Endothelial cell of umbilical vein (primary cell): ENCODE data around the gene PLPPR5. TPM values are rescaled to one million over a fixed set of nuclear protein-coding genes. Genes with fewer than 3 reads are reported as not detected.

Experiments used
- BruUV-seq: library from RNA; stranded (reverse); fragments of 400-500 nt; replicated peaks from 2 replicates; lab custom pipeline; 2021; lab: Mats Ljungman, UMichigan
- CTCF ChIA-PET: fragments of 300-600, 350-600 bp; sonication (Branson Sonifier 250); formaldehyde crosslinking; loops from one replicate; lab custom pipeline; 2021; ENCODE audit warnings: antibody characterized with exemption, inconsistent platforms; lab: Charles Lee
- POLR2A ChIA-PET: fragments of 300-600, 350-600 bp; sonication (Branson Sonifier 250); formaldehyde crosslinking; loops from one replicate; lab custom pipeline; 2021; ENCODE audit warnings: antibody characterized with exemption, inconsistent platforms; lab: Charles Lee
- DNase-seq: peaks from one replicate; pipeline ENCODE4 v3.0.0-alpha.2; 2011; ENCODE audit warnings: low read depth, low spot score
- FAIRE-seq: peaks from 2 replicates; lab custom pipeline; 2011; peaks lifted over from hg19 to GRCh38; lab: Jason Lieb, UNC
- H2AFZ ChIP-seq: 2 replicates; pipeline ENCODE4 v1.6.0; 2012; ENCODE audit warnings: low read depth, low read length, control low read depth, inconsistent platforms
- H3K27ac ChIP-seq: 2 replicates; pipeline ENCODE4 v1.5.1; 2011; ENCODE audit warnings: low read depth, mild to moderate bottlenecking, control low read depth, low read length, moderate library complexity; ENCODE audit not compliant: insufficient read depth
- H3K27me3 ChIP-seq, 2 experiments: 2 replicates each; pipeline versions ENCODE4 v1.6.0 to v1.6.1; 2011; ENCODE audit warnings: low read length in 2 of 2, mixed read lengths in 1 of 2; ENCODE audit not compliant: control insufficient read depth in 2 of 2, insufficient read depth in 2 of 2
- H3K36me3 ChIP-seq, 2 experiments: 2 replicates in 1 of 2; 3 replicates in 1 of 2; pipeline ENCODE4 v1.5.1; 2011; ENCODE audit warnings: low read length in 2 of 2, mild to moderate bottlenecking in 1 of 2, moderate library complexity in 1 of 2; ENCODE audit not compliant: control insufficient read depth in 2 of 2, insufficient read depth in 2 of 2; ENCODE audit errors: extremely low read depth in 1 of 2
- H3K4me1 ChIP-seq: 3 replicates; pipeline ENCODE4 v1.5.1; 2011; ENCODE audit warnings: mild to moderate bottlenecking, low read length; ENCODE audit not compliant: control insufficient read depth, insufficient read depth; ENCODE audit errors: extremely low read depth
- H3K4me2 ChIP-seq: 2 replicates; pipeline ENCODE4 v1.6.1; 2011; ENCODE audit warnings: low read length, control low read depth, mixed read lengths; ENCODE audit not compliant: insufficient read depth
- H3K4me3 ChIP-seq, 3 experiments: fragments of 200-600 bp in 1 of 3; sonication (generic), shearing (Covaris generic) in 1 of 3; replicated peaks in 1 of 3; 2 replicates each; pipeline ENCODE4 v1.5.1; 2011 to 2016; ENCODE audit warnings: control low read depth in 3 of 3, low read length in 3 of 3, mild to moderate bottlenecking in 2 of 3, inconsistent platforms in 1 of 3, low read depth in 1 of 3, moderate library complexity in 1 of 3; ENCODE audit not compliant: insufficient read depth in 1 of 3
- H3K79me2 ChIP-seq: 2 replicates; pipeline ENCODE4 v1.6.0; 2012; ENCODE audit warnings: low read length, inconsistent platforms; ENCODE audit not compliant: control insufficient read depth, insufficient read depth
- H3K9ac ChIP-seq: replicated peaks from 2 replicates; pipeline ENCODE3; 2011; ENCODE audit warnings: low read length, control low read depth; ENCODE audit not compliant: insufficient read depth; ENCODE audit errors: extremely low read depth
- H3K9me1 ChIP-seq: replicated peaks from 3 replicates; pipeline ENCODE4 v1.6.0; 2011; ENCODE audit warnings: mild to moderate bottlenecking, low read length; ENCODE audit not compliant: control insufficient read depth, insufficient read depth; ENCODE audit errors: extremely low read depth
- H3K9me3 ChIP-seq: replicated peaks from 2 replicates; pipeline ENCODE4 v1.5.1; 2012; ENCODE audit warnings: low read length, inconsistent platforms; ENCODE audit not compliant: control insufficient read depth, insufficient read depth
- H4K20me1 ChIP-seq: replicated peaks from 2 replicates; pipeline ENCODE3; 2011; ENCODE audit warnings: mild to moderate bottlenecking, low read length; ENCODE audit not compliant: control insufficient read depth, insufficient read depth; ENCODE audit errors: extremely low read depth
- EZH2 ChIP-seq: IDR thresholded peaks from 2 replicates; pipeline ENCODE4 v1.6.1; 2012; ENCODE audit warnings: borderline replicate concordance, low read depth, mild to moderate bottlenecking, moderate library complexity, low read length, inconsistent platforms; ENCODE audit not compliant: severe bottlenecking
- FOS ChIP-seq: IDR thresholded peaks from 2 replicates; pipeline ENCODE4 v1.6.1; 2011; ENCODE audit warnings: mild to moderate bottlenecking, low read length, moderate library complexity, borderline replicate concordance; ENCODE audit not compliant: insufficient read depth
- GATA2 ChIP-seq: IDR thresholded peaks from 2 replicates; pipeline ENCODE4 v1.7.0; 2011; ENCODE audit warnings: low read depth, mild to moderate bottlenecking, moderate library complexity, mixed read lengths, low read length; ENCODE audit not compliant: insufficient read length, insufficient read depth
- JUN ChIP-seq: IDR thresholded peaks from 2 replicates; pipeline ENCODE4 v1.6.1; 2011; ENCODE audit warnings: borderline replicate concordance, low read depth; ENCODE audit not compliant: insufficient read length, insufficient read depth
- MYC ChIP-seq: IDR thresholded peaks from one replicate; pipeline ENCODE4 v1.6.1; 2011; ENCODE audit warnings: mild to moderate bottlenecking, low read depth, low read length
- POLR2A ChIP-seq: IDR thresholded peaks from 2 replicates; pipeline ENCODE4 v1.6.1; 2012; ENCODE audit warnings: low read depth, mild to moderate bottlenecking, control low read depth, low read length
- POLR2AphosphoS5 ChIP-seq: IDR thresholded peaks from 2 replicates; pipeline ENCODE4 v1.6.1; 2012; ENCODE audit warnings: low read depth, mild to moderate bottlenecking, control low read depth, low read length, moderate library complexity; ENCODE audit not compliant: insufficient read depth
- dilution Hi-C: fragments of 300-500 bp; cut with MboI; formaldehyde crosslinking; loops from one replicate; pipeline ENCODE4 v1.15.0; 2019; ENCODE audit warnings: low sequenced_read_pairs; ENCODE audit not compliant: extremely low pct_ligation_motif_present
- intact Hi-C: fragments of 100-400 bp; cut with micrococcal nuclease; formaldehyde crosslinking; loops from one replicate; pipeline ENCODE4 v1.10.0; 2022
- polyA plus RNA-seq, 4 experiments: library from polyadenylated mRNA; depleted of rRNA in 3 of 4; stranded (reverse) in 3 of 4; unstranded in 1 of 4; fragments of >200 nt; gene quantifications; 2 replicates each; pipeline versions ENCODE4 v1.2.1 to v1.2.3, GENCODE V29; 2011 to 2012; ENCODE audit warnings: missing spikeins in 1 of 4
- total RNA-seq: library from RNA; stranded (reverse); gene quantifications from 2 replicates; pipeline ENCODE4 v1.2.3, GENCODE V29; 2021
- TF ChIP-seq, protein P1 (sequence below), 2 donors: IDR thresholded peaks; 1 replicate in 1 of 2; 2 replicates in 1 of 2; pipeline ENCODE4 v1.5.1; 2011; ENCODE audit warnings: low read length in 2 of 2, mild to moderate bottlenecking in 2 of 2, moderate library complexity in 2 of 2, control low read depth in 1 of 2, inconsistent platforms in 1 of 2, low read depth in 1 of 2; ENCODE audit not compliant: insufficient read depth in 1 of 2; ENCODE audit errors: extremely low read depth in 1 of 2
- TF ChIP-seq, protein P2 (sequence below): IDR thresholded peaks from 2 replicates; pipeline ENCODE4 v1.6.1; 2011; ENCODE audit not compliant: insufficient read depth, insufficient read length

PLPPR5 gene
- total and polyA plus RNA-seq, 2 donors (not counting 3 experiments of a cell fraction or from before 2014, with no cell fraction given) = not detected

DNA sequence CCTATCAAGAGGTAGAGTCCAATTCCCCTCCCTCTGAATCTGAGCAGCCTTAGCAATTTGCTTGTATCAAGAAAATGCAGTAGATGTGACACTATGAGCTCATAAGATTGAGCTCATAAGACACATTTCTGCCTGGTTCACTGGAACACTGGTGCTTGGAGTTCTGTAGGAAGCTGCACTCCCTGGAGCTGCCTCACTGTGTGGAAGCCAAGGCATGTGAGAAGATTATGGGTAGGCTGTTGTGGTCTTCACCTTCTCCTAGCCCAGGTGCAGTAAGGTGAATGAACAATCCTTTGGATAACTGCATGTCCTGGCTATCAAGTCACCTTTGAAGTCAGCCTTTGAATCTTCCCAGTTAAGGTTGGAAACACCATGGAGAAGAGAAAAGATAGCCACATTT is 67.3 kb downstream of the PLPPR5 start:
- Histone ChIP-seq H3K9ac (no peak overlapping the region), H2AFZ (no peak overlapping the region), H3K36me3 (no peaks in the 10 kb centered on the region), H3K27ac (no peak overlapping the region), H3K9me3 (no peaks in the 10 kb centered on the region), H3K79me2 (no peaks in the 10 kb centered on the region), H3K9me1 (no peaks in the 10 kb centered on the region), H4K20me1 (no peaks in the 10 kb centered on the region), H3K4me3 (no peak overlapping the region), H3K4me2 (no peak overlapping the region), H3K4me1 (no peaks in the 10 kb centered on the region), H3K27me3 (peaks cover 6% of the 10 kb centered on the region in 2 experiments)
- DNase-seq (no peak), FAIRE-seq (no peak)
- intact Hi-C loops = no loop called here
- TF ChIP-seq POLR2A (no peak), POLR2AphosphoS5 (no peak), GATA2 (no peak), MYC (no peak), FOS (no peak), JUN (no peak), EZH2 (no peak)
- TF ChIP-seq, protein P1, sequence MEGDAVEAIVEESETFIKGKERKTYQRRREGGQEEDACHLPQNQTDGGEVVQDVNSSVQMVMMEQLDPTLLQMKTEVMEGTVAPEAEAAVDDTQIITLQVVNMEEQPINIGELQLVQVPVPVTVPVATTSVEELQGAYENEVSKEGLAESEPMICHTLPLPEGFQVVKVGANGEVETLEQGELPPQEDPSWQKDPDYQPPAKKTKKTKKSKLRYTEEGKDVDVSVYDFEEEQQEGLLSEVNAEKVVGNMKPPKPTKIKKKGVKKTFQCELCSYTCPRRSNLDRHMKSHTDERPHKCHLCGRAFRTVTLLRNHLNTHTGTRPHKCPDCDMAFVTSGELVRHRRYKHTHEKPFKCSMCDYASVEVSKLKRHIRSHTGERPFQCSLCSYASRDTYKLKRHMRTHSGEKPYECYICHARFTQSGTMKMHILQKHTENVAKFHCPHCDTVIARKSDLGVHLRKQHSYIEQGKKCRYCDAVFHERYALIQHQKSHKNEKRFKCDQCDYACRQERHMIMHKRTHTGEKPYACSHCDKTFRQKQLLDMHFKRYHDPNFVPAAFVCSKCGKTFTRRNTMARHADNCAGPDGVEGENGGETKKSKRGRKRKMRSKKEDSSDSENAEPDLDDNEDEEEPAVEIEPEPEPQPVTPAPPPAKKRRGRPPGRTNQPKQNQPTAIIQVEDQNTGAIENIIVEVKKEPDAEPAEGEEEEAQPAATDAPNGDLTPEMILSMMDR (IDR thresholded peaks at IDR 0.05; ENCODE audit: extremely low read depth in 1 of 2, insufficient read depth in 1 of 2, low read depth in 1 of 2, low read length in 2 of 2) = no peak
- TF ChIP-seq, protein P2, sequence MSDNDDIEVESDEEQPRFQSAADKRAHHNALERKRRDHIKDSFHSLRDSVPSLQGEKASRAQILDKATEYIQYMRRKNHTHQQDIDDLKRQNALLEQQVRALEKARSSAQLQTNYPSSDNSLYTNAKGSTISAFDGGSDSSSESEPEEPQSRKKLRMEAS = no peak
- no TSS peak for BruUV-seq
- dilution Hi-C loops = no loop called here
- ChIA-PET POLR2A (no interaction called here), CTCF (no interaction called here)
